ENCODE results near the gene HDAC7. TPM values are rescaled to one million over a fixed set of nuclear protein-coding genes. Genes with fewer than 3 reads are reported as not detected.

Gene HDAC7
- total RNA-seq, 1 donor from 2014 or later: 67.9 TPM

- Mint-ChIP-seq H3K27ac (ENCODE audit: unreplicated experiment) (no peak overlapping the region), H3K4me3 (ENCODE audit: unreplicated experiment) (no peak overlapping the region), H3K9me3 (ENCODE audit: unreplicated experiment) (peaks cover 4% of the 10 kb centered on the region), H3K27me3 (ENCODE audit: unreplicated experiment) (no peaks in the 10 kb centered on the region), H3K36me3 (ENCODE audit: unreplicated experiment) (no peaks in the 10 kb centered on the region), H3K4me1 (ENCODE audit: low read depth, unreplicated experiment) (no peaks in the 10 kb centered on the region)
- DNase-seq: no peak
- TF ChIP-seq CTCF (IDR thresholded peaks at IDR 0.05; ENCODE audit: partially characterized antibody, unreplicated experiment): no peak
These were observed 44.3 kb upstream of the HDAC7 start for GRCh38 chr12:47863985-47864384.

- no peak overlapping the region for H3K4me3 Mint-ChIP-seq (ENCODE audit: unreplicated experiment)
- no peaks in the 10 kb centered on the region for H3K4me1 Mint-ChIP-seq (ENCODE audit: low read depth, unreplicated experiment)
- TF ChIP-seq CTCF (IDR thresholded peaks at IDR 0.05; ENCODE audit: partially characterized antibody, unreplicated experiment): no peak
- no peak for DNase-seq
- no peaks in the 10 kb centered on the region for H3K27me3 Mint-ChIP-seq (ENCODE audit: unreplicated experiment)
- no peaks in the 10 kb centered on the region for H3K36me3 Mint-ChIP-seq (ENCODE audit: unreplicated experiment)
- peaks cover 4% of the 10 kb centered on the region for H3K9me3 Mint-ChIP-seq (ENCODE audit: unreplicated experiment)
- no peak overlapping the region for H3K27ac Mint-ChIP-seq (ENCODE audit: unreplicated experiment)
These were observed 43.8 kb upstream of the HDAC7 start for GRCh38 chr12:47863467-47863866.

GRCh38 chr12:47862881-47863280 lies 43.2 kb upstream of the HDAC7 start:
- Mint-ChIP-seq H3K27ac (ENCODE audit: unreplicated experiment) (no peak overlapping the region), H3K27me3 (ENCODE audit: unreplicated experiment) (no peaks in the 10 kb centered on the region), H3K36me3 (ENCODE audit: unreplicated experiment) (no peaks in the 10 kb centered on the region), H3K9me3 (ENCODE audit: unreplicated experiment) (peaks cover 4% of the 10 kb centered on the region), H3K4me1 (ENCODE audit: low read depth, unreplicated experiment) (no peaks in the 10 kb centered on the region), H3K4me3 (ENCODE audit: unreplicated experiment) (no peak overlapping the region)
- no peak for DNase-seq
- TF ChIP-seq CTCF (IDR thresholded peaks at IDR 0.05; ENCODE audit: partially characterized antibody, unreplicated experiment): no peak

GRCh38 chr12:47862167-47862750 lies 42.6 kb upstream of the HDAC7 start:
- H3K4me1 Mint-ChIP-seq (ENCODE audit: low read depth, unreplicated experiment): no peaks in the 10 kb centered on the region
- peaks cover 4% of the 10 kb centered on the region for H3K9me3 Mint-ChIP-seq (ENCODE audit: unreplicated experiment)
- no peak overlapping the region for H3K27ac Mint-ChIP-seq (ENCODE audit: unreplicated experiment)
- H3K27me3 Mint-ChIP-seq (ENCODE audit: unreplicated experiment): no peaks in the 10 kb centered on the region
- no peak for TF ChIP-seq CTCF (IDR thresholded peaks at IDR 0.05; ENCODE audit: partially characterized antibody, unreplicated experiment)
- H3K36me3 Mint-ChIP-seq (ENCODE audit: unreplicated experiment): no peaks in the 10 kb centered on the region
- no peak for DNase-seq
- no peak overlapping the region for H3K4me3 Mint-ChIP-seq (ENCODE audit: unreplicated experiment)

DNA sequence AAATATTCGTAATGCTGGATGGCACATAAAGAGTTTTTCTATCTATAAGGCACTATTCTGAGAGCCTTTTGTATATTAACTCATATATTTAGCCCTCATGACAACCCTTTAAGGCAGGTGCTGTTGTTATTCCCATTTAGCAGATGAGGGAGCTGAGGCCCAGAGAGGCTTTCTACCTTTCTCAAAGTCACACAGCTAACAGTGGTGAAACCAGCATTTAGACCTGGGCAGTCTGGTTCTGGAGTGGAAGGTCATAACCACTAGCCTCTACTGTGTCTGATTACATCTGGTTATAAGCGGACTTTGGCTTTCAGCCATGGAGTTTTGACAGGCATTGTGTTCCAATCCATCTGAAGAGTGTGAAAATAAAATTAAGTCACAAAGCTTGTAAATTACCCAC lies 41.2 kb upstream of the HDAC7 start:
- no peak for TF ChIP-seq CTCF (IDR thresholded peaks at IDR 0.05; ENCODE audit: partially characterized antibody, unreplicated experiment)
- no peak overlapping the region for H3K27ac Mint-ChIP-seq (ENCODE audit: unreplicated experiment)
- no peaks in the 10 kb centered on the region for H3K4me1 Mint-ChIP-seq (ENCODE audit: low read depth, unreplicated experiment)
- no peaks in the 10 kb centered on the region for H3K27me3 Mint-ChIP-seq (ENCODE audit: unreplicated experiment)
- H3K4me3 Mint-ChIP-seq (ENCODE audit: unreplicated experiment): no peak overlapping the region
- no peaks in the 10 kb centered on the region for H3K36me3 Mint-ChIP-seq (ENCODE audit: unreplicated experiment)
- peaks cover 4% of the 10 kb centered on the region for H3K9me3 Mint-ChIP-seq (ENCODE audit: unreplicated experiment)
- DNase-seq: no peak

All from glutamatergic neuron (in vitro differentiated cells).